GM19240 (cell line): Measurements from ENCODE around the gene PPIE.

Source experiments
- DNase-seq: peaks from one replicate; pipeline ENCODE4 v3.0.0; 2011; ENCODE audit warnings: low spot score; ENCODE audit not compliant: insufficient read length

The PPIE gene

GRCh38 chr1:39738622-39739366 lies at the start of gene PPIE:
TSS of gene PPIE (plus strand) at chr1:39738882. CDS start at chr1:39738901, 19 bp downstream.
- DNase-seq = peak; percentile 82

DNA sequence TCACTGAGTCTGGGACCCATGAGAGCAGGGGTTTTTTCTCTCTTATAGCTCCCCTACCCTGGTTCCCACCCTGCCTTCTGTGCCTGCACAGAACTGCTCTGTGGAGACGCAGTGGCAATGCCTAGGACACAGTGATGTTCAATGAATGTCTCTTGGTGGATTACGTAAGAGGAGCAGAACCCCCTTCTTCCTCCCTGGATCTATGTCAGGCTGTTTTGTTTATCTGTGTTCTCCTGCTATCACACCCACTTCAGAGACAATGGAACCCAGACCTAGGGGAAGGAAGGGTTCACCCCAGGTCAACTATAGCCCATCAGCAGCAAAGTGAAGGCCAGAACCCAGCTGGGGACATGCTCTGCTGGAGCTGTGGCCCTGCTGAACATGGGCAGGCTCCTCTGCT lies 49.5 kb upstream of the PPIE start:
- no peak for DNase-seq

DNA sequence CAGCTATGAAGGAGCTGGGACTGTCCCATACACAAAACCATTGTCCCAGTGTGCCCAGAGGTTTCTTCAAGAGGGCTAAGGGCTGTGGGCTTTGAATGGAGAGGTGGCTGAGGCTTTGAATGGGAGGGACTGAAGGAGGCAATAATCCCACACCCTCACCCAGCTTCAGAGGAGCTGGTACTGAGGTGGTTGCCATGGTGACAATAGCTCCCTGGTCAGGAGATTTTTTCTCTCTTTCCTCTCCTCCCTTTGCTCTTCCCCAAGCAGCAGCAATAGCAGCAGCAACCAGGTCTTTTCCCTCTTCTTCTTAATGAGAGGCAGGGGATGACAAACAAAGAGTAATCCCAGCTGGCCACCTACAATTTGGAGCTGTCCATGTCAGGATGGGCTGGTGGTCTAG lies 49.0 kb upstream of the PPIE start:
- DNase-seq = no peak

DNA sequence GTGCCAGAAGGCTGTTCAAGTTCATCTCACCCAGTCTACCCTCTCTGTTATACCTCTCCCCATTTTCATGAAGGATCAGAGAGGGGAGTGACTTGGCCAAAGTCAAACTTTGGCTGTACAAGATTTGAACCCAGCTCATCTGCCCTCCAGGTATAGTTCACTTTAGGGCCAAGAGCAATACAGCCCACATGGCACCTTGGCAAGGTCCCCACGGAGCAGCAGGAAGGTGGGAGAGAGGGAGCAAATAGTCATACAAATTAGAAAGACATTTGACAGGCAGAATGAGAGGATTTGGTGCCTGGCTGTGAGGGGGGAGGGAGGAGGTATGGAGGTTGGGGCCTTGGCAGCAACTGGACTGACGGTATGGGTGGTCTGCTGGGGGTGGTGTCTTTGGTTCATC lies 48.5 kb upstream of the PPIE start:
- no peak for DNase-seq

GRCh38 chr1:39690794-39691382 lies 47.8 kb upstream of the PPIE start:
- DNase-seq = no peak

DNA sequence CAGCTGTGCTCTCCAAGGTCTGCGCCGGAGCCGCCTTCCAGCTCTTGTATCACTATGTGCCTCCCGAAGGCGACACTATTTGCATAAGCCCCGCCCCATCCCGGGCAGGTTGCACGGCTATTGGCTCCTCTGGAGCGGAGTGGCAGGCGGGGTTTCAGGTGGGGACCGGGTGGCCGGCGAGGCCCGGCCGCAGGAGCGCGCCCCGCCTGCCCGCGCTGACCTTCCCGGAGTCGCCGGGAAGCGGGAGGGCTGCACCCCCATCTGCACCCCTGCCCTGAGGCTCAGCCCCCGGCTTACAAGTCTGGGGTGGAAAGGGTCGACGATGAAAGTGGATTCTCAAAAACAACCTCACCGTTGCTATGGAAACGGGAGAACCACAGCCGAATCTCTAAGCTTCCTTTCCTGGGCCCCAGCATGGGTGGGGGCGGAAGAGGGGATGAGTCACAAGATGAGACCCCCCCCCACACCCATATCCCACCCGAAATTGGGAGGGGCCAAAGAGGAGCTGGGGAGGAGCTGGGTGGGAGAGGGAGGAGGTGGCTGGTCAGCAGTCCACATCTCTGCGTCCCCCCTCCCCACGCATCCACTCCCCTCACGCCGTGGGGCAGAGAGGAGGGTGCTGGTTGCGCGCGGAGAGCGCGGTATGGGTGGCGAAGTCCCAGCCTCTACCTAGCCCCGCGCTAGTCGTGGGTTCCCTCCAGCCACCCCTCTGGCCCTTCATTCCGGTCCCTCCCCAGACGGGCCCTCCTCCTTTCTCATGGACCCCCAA lies 47.1 kb upstream of the PPIE start, which contains the start of gene HPCAL4:
Gene HPCAL4, minus strand, starts transcription at position 51 of the 769 bp plus-strand sequence. CDS start 6,830 bp downstream, outside the sequence.
- peak; percentile 62 for DNase-seq

DNA sequence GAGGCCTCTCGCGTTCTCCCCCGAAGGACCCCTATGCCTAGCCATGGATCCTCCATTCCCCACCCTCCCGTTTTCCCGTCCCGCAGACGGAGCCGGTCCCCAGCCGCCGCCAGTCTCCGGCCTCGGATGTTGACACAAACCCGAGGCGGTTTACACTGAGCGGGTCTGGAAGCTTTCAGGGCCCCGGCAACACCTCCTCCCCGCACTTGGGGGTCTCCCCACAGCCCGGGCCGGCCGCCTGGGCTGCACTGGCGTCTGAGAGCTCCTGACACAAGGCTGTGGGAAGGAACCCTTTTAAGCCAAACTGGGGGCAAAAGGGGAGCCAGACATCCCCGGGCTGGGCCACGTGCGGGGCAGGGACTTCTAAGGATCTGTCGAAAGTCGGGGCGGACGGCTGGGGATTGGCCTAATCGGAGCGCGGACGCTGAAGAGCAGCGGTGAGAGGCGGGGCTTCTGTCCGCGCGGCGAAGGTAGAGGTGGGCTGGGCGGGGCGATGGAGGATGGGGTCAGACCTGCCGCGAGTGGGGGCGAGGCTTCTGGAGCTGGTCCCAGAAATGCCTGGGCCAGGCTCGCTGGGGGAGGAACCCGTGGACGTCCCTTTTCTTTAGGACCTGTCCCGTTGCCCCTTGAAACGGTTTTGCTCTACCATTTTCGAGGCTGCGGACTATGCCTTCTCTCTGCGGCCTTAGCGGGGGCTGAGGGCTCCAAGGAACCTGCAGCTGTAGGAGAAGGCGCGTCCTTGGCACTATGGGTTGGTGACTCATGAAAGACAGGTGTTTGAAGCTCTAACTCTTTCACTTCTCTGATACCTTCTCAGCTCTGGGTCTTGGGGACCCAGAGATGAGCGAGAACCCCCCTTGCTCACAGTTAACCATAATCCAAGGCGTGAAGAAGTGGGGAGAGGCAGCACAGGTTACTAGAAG lies 46.3 kb upstream of the PPIE start:
- DNase-seq = no peak

DNA sequence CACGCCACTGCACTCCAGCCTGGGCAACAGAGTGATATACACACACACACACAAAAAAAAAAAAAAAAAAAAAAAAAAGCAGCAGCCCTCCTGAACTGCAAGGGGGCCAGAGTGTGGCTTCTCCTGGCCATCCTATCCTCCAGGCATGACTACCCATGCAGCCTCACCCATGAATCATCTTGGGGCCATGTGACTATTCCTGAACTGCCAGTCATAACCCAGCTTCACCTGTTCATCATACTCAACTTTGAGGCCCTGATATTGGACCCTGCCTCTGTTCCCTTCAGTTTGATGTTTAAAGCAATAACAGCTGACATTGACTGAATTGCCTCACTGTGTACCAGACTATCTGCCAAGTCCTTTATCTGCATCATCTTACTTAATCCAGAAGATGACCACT lies 44.7 kb upstream of the PPIE start:
- no peak for DNase-seq

- DNase-seq = no peak
These were observed 43.7 kb upstream of the PPIE start for GRCh38 chr1:39695016-39695415.

- DNase-seq = no peak
These were observed 42.2 kb upstream of the PPIE start for GRCh38 chr1:39696448-39696847.

DNA sequence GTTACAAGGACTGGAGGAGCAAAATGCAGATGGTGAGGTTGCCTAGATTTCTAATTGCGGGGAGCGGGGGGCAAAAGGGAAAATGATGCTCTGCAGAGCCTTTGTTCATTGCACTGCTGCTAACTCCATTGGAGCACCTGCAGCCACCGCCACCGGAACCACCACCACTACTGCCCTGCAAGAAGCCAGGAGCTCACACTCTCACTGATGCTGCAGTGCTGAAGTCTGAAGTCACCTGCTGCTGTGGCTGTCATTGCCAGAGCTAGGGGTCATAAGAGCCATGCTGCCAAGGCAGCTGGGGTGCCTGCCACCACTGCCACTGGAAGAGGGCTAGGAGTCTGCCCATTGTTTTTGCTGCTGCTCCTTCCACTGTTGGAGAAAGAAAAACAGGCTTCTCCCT lies 40.1 kb upstream of the PPIE start:
- DNase-seq = no peak

GRCh38 chr1:39699419-39699818 lies 39.3 kb upstream of the PPIE start:
- no peak for DNase-seq

GRCh38 chr1:39700348-39700747 lies 38.3 kb upstream of the PPIE start:
- no peak for DNase-seq

- DNase-seq = no peak
These were observed 37.6 kb upstream of the PPIE start for GRCh38 chr1:39701049-39701439.

DNA sequence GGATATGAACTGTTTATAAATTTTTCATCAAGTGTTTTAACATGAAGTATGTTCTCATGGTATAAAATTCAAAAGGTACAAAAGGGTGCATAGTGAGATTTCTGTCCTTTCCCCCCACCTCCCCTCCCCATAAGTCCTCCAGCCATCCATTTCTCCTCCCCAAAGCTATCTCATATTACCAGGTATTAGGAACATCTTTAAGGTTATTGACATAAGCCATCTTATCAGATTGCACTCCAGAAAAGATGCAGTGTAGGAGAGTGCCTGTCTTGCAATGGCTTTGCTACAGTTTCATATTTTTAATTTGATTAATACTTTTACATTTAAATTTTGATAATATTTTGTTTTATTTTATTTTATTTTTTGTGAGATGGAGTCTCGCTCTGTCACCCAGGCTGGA lies 33.9 kb upstream of the PPIE start:
- no peak for DNase-seq

DNA sequence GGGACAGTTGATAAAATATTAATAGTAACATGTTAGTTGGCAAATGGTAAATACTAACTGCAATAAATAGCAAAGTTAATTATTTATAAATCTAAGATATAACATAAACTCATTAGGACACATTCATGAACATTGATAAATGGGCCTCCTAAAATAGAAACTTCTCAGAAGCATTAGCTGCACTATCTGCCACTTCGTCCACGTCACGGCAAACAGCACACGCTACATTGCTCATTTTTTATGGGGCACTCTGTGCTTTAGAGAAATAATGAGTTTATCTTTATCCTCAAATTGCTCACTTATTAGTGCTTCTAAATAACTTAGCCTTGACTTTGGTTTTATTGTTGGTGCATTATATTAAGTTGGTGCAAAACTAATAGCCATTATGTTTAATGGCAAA lies 31.2 kb upstream of the PPIE start:
- DNase-seq = no peak

- no peak for DNase-seq
These were observed 27.3 kb upstream of the PPIE start for GRCh38 chr1:39711104-39711965.

DNA sequence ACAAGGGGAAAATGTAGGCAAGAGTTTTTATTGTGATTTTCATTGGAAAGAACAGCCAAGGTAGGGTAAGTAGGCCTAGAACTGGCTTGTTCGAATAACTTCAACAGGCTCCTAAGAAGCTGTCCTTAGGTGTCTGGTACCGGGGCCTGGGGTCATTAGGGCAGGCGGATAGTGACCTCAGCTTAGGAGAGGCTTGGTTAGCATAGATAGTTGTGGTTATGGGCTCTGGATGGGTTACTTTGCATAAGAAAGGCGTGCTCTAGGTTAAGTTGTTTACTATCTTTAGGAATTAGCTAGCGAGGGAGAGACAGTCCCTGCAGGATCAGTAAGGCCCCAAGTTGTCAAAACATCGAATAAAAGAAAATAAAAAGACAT lies 26.7 kb upstream of the PPIE start:
- DNase-seq = no peak

GRCh38 chr1:39713557-39713956 lies 25.1 kb upstream of the PPIE start:
- no peak for DNase-seq

DNA sequence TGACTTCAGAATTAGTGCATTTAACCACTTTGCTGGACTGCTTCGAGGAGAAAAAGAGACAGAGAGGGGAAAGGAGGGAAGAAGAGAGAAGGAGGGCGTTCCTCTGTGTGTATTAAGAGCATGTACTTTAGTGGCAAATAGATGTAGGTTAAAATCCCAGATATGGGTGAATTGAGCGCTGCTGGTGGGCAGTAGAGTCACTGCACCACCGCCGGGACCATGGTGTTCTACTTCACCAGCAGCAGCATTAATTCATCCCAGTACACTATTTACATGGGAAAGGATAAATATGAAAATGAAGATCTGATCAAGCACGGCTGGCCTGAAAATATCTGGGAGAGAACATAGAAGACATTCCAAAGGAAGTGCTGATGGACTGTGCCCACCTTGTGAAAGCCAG lies 20.9 kb upstream of the PPIE start:
- DNase-seq = no peak
